ENCODE results near the gene SRRM2. TPM values are rescaled to one million over a fixed set of nuclear protein-coding genes. Genes with fewer than 3 reads are reported as not detected.

The SRRM2 gene
- polyA plus RNA-seq, 3 donors, result 19.0 to 1,186 (median 31.8) TPM

GRCh38 chr16:2795395-2796143 lies 43.1 kb downstream of the SRRM2 start:
- H3K4me3 Mint-ChIP-seq, result peak overlapping the region in 1 of 2 donors; percentile 62
- peak overlapping the region; percentile 85 to 96 (median 92) for H3K27ac Mint-ChIP-seq
- DNase-seq, result peak; percentile 44 to 58 (median 50)
- H3K4me2 ChIP-seq (replicated peaks; ENCODE audit: extremely low read depth, low read length, poor library complexity, severe bottlenecking), result peak overlapping the region; percentile 44
- no peaks in the 10 kb centered on the region for H4K20me1 ChIP-seq (ENCODE audit: insufficient read depth, low read length)
- peaks cover 66% of the 10 kb centered on the region for H3K4me1 Mint-ChIP-seq
- no peaks in the 10 kb centered on the region for H3K79me2 ChIP-seq (ENCODE audit: insufficient read depth, low read length)
- peak overlapping the region; percentile 58 to 81 for H3K27ac ChIP-seq (ENCODE audit: low read depth in 1 of 2, low read length in 2 of 2)
- no peak overlapping the region for H2AFZ ChIP-seq (ENCODE audit: insufficient read depth, low read depth, low read length, poor library complexity, severe bottlenecking)
- H3K9me3 ChIP-seq (replicated peaks in 1 of 2; ENCODE audit: control insufficient read depth in 1 of 2, insufficient read depth in 1 of 2, low read length in 2 of 2), result no peaks in the 10 kb centered on the region
- H3K36me3 Mint-ChIP-seq, result no peaks in the 10 kb centered on the region
- H3K36me3 ChIP-seq (replicated peaks in 1 of 2; ENCODE audit: control insufficient read depth in 1 of 2, insufficient read depth in 2 of 2, low read length in 2 of 2), result no peaks in the 10 kb centered on the region
- H3K9me3 Mint-ChIP-seq, result peaks cover 0 to 2% (median 0%) of the 10 kb centered on the region in 7 donors
- no peak overlapping the region for H3K9ac ChIP-seq (ENCODE audit: insufficient read depth, low read length, poor library complexity, severe bottlenecking)
- peaks cover 0 to 7% (median 7%) of the 10 kb centered on the region in 3 donors for H3K27me3 Mint-ChIP-seq (ENCODE audit: low read depth in 3 of 3)
- 0% methylated on average over 1 of the region's 7 CpGs for WGBS (ENCODE audit: insufficient coverage)
- peaks cover 55 to 74% of the 10 kb centered on the region in 2 donors for H3K4me1 ChIP-seq (ENCODE audit: control insufficient read depth in 1 of 2, insufficient read depth in 2 of 2, low read length in 2 of 2)
- intact Hi-C loops (cut with micrococcal nuclease), result no loop called here
- TF ChIP-seq CTCF (IDR thresholded peaks at IDR 0.05), result no peak
- H3K27me3 ChIP-seq (ENCODE audit: control insufficient read depth in 2 of 2, insufficient read depth in 2 of 2, low read length in 2 of 2), result no peaks in the 10 kb centered on the region
- H3K4me3 ChIP-seq (replicated peaks in 1 of 3; ENCODE audit: low read depth in 2 of 3, low read length in 3 of 3), result peak overlapping the region in 1 of 3 experiments; percentile 30

- no peak for DNase-seq
- Histone ChIP-seq H3K27ac (ENCODE audit: low read depth in 1 of 2, low read length in 2 of 2) (no peak overlapping the region), H3K79me2 (ENCODE audit: insufficient read depth, low read length) (no peaks in the 10 kb centered on the region), H3K36me3 (replicated peaks in 1 of 2; ENCODE audit: control insufficient read depth in 1 of 2, insufficient read depth in 2 of 2, low read length in 2 of 2) (no peaks in the 10 kb centered on the region), H2AFZ (ENCODE audit: insufficient read depth, low read depth, low read length, poor library complexity, severe bottlenecking) (peak overlapping the region; percentile 46), H3K9me3 (replicated peaks in 1 of 2; ENCODE audit: control insufficient read depth in 1 of 2, insufficient read depth in 1 of 2, low read length in 2 of 2) (peaks cover 0 to under 1% of the 10 kb centered on the region in 2 donors), H4K20me1 (ENCODE audit: insufficient read depth, low read length) (no peaks in the 10 kb centered on the region), H3K9ac (ENCODE audit: insufficient read depth, low read length, poor library complexity, severe bottlenecking) (no peak overlapping the region), H3K4me1 (ENCODE audit: control insufficient read depth in 1 of 2, insufficient read depth in 2 of 2, low read length in 2 of 2) (peaks cover 36 to 53% of the 10 kb centered on the region in 2 donors), H3K4me3 (replicated peaks in 1 of 3; ENCODE audit: low read depth in 2 of 3, low read length in 3 of 3) (no peak overlapping the region), H3K4me2 (replicated peaks; ENCODE audit: extremely low read depth, low read length, poor library complexity, severe bottlenecking) (no peak overlapping the region), H3K27me3 (ENCODE audit: control insufficient read depth in 2 of 2, insufficient read depth in 2 of 2, low read length in 2 of 2) (no peaks in the 10 kb centered on the region)
- H3K4me3 Mint-ChIP-seq, result no peak overlapping the region
- H3K4me1 Mint-ChIP-seq, result peaks cover 43% of the 10 kb centered on the region
- peaks cover under 1 to 10% (median 4%) of the 10 kb centered on the region in 3 donors for H3K27me3 Mint-ChIP-seq (ENCODE audit: low read depth in 3 of 3)
- WGBS (ENCODE audit: insufficient coverage), result 94% methylated on average over 25 of the region's 39 CpGs
- H3K9me3 Mint-ChIP-seq, result peaks cover 1 to 7% (median 4%) of the 10 kb centered on the region in 7 donors
- H3K36me3 Mint-ChIP-seq, result no peaks in the 10 kb centered on the region
- no peak overlapping the region for H3K27ac Mint-ChIP-seq
- TF ChIP-seq CTCF (IDR thresholded peaks at IDR 0.05), result no peak
- intact Hi-C loops (cut with micrococcal nuclease), result no loop called here
These were observed 46.3 kb downstream of the SRRM2 start for GRCh38 chr16:2798723-2799204.

Measured in CD14-positive monocyte (primary cell).